ENCODE measurements around the gene ZNF888. TPM values are rescaled to one million over a fixed set of nuclear protein-coding genes. Genes with fewer than 3 reads are reported as not detected.

The ZNF888 gene
- total and polyA plus RNA-seq, 2 experiments from 2014 or later = 2.3 to 8.3 TPM

GRCh38 chr19:52917531-52917930 is 5.7 kb downstream of the ZNF888 start (continued):
- TF ChIP-seq ETS1 (IDR thresholded peaks at IDR 0.05) = no peak
- no peak for TF ChIP-seq POLR2AphosphoS5 (IDR thresholded peaks at IDR 0.05; ENCODE audit: low read depth)
- no peak for TF ChIP-seq EZH2phosphoT487 (IDR thresholded peaks at IDR 0.05; ENCODE audit: unreplicated experiment)
- TF ChIP-seq EZH2 (IDR thresholded peaks at IDR 0.05; ENCODE audit: low read depth, unreplicated experiment) = no peak
- TF ChIP-seq CREB1 (CRISPR knock-in tag; IDR thresholded peaks at IDR 0.05; ENCODE audit: low read depth) = no peak
- TF ChIP-seq ZNF331 (CRISPR knock-in tag; IDR thresholded peaks at IDR 0.05; ENCODE audit: low read depth) = no peak
- no peak for TF ChIP-seq ZNF114 (CRISPR knock-in tag; IDR thresholded peaks at IDR 0.05)
- no peak for TF ChIP-seq REST (IDR thresholded peaks at IDR 0.05; ENCODE audit: unreplicated experiment)
- no peak for TF ChIP-seq CTCF (conservative IDR thresholded peaks at IDR 0.05; ENCODE audit: low read depth in 2 of 2)
- no peak for TF ChIP-seq JUNB (IDR thresholded peaks at IDR 0.05; ENCODE audit: unreplicated experiment)
- TF ChIP-seq STAT1 (IDR thresholded peaks at IDR 0.05; ENCODE audit: unreplicated experiment) = no peak
- no peak for TF ChIP-seq NANOG (IDR thresholded peaks at IDR 0.05; ENCODE audit: borderline replicate concordance)

- Histone ChIP-seq H3K4me1 (ENCODE audit: insufficient read depth) (no peaks in the 10 kb centered on the region), H3K27me3 (ENCODE audit: insufficient read depth) (no peaks in the 10 kb centered on the region), H4K20me1 (replicated peaks; ENCODE audit: insufficient read depth) (no peaks in the 10 kb centered on the region), H3K79me2 (replicated peaks; ENCODE audit: insufficient read depth) (no peaks in the 10 kb centered on the region), H3K9me2 (ENCODE audit: insufficient read depth) (no peaks in the 10 kb centered on the region), H3K36me3 (ENCODE audit: insufficient read depth) (peaks cover 7% of the 10 kb centered on the region), H3K4me3 (no peak overlapping the region), H3K27ac (ENCODE audit: low read depth) (no peak overlapping the region), H3F3A (replicated peaks; ENCODE audit: low read depth) (no peaks in the 10 kb centered on the region), H2AFZ (no peak overlapping the region), H3K4me2 (no peak overlapping the region)
- ATAC-seq = no peak
- Mint-ChIP-seq H3K36me3 (ENCODE audit: low read depth) (peaks cover 39% of the 10 kb centered on the region), H3K9me3 (no peaks in the 10 kb centered on the region), H3K4me3 (no peak overlapping the region), H3K27ac (no peak overlapping the region), H3K27me3 (ENCODE audit: insufficient read depth, low read depth, poor library complexity) (no peaks in the 10 kb centered on the region), H3K4me1 (no peaks in the 10 kb centered on the region)
- DNase-seq (ENCODE audit: low spot score) = no peak
- TF ChIP-seq EZH2phosphoT487 (IDR thresholded peaks at IDR 0.05; ENCODE audit: unreplicated experiment) (no peak), ZNF462 (CRISPR knock-in tag; IDR thresholded peaks at IDR 0.05) (no peak), ZNF331 (CRISPR knock-in tag; IDR thresholded peaks at IDR 0.05; ENCODE audit: low read depth) (no peak), POLR2AphosphoS5 (IDR thresholded peaks at IDR 0.05; ENCODE audit: low read depth) (no peak), STAT1 (IDR thresholded peaks at IDR 0.05; ENCODE audit: unreplicated experiment) (no peak), NANOG (IDR thresholded peaks at IDR 0.05; ENCODE audit: borderline replicate concordance) (no peak), ZNF114 (CRISPR knock-in tag; IDR thresholded peaks at IDR 0.05) (no peak)
Observed at GRCh38 chr19:52910648-52911047, 12.6 kb downstream of the ZNF888 start.

Measured in GM23338 (cell line).